GM20431 (cell line): ENCODE data around the gene PREX1.

Experiments
- in situ Hi-C: fragments of 300-500 bp; cut with MseI, MboI; formaldehyde crosslinking; loops from one replicate; pipeline ENCODE4 v1.15.0; 2020; ENCODE audit warnings: low sequenced_read_pairs; ENCODE audit not compliant: unreplicated experiment

The PREX1 gene

GRCh38 chr20:48633620-48634257, 194.1 kb downstream of the PREX1 start:
- in situ Hi-C loops = no loop called here

GRCh38 chr20:48632825-48633619, 194.8 kb downstream of the PREX1 start:
- in situ Hi-C loops = no loop called here

GRCh38 chr20:48632017-48632824, 195.6 kb downstream of the PREX1 start:
- in situ Hi-C loops = no loop called here

GRCh38 chr20:48631114-48632016, 196.4 kb downstream of the PREX1 start:
- in situ Hi-C loops = no loop called here

- in situ Hi-C loops = no loop called here
These were observed 197.3 kb downstream of the PREX1 start for GRCh38 chr20:48630342-48631075.

- in situ Hi-C loops = no loop called here
These were observed 197.9 kb downstream of the PREX1 start for GRCh38 chr20:48629960-48630315.

GRCh38 chr20:48629069-48629959, 198.5 kb downstream of the PREX1 start:
- in situ Hi-C loops = no loop called here

GRCh38 chr20:48627737-48628128, 200.1 kb downstream of the PREX1 start:
- in situ Hi-C loops = no loop called here

GRCh38 chr20:48626938-48627736, 200.7 kb downstream of the PREX1 start:
- in situ Hi-C loops = no loop called here

GRCh38 chr20:48626226-48626937, 201.4 kb downstream of the PREX1 start:
- in situ Hi-C loops = no loop called here

GRCh38 chr20:48625136-48625900, 202.5 kb downstream of the PREX1 start:
- in situ Hi-C loops = no loop called here

- in situ Hi-C loops = loop anchor here (25.0 kb wide), 1 partner anchor 937 kb away; no protein-coding TSS in a partner anchor
These were observed 203.3 kb downstream of the PREX1 start for GRCh38 chr20:48624315-48625020.

- in situ Hi-C loops = loop anchor here (25.0 kb wide), 1 partner anchor 937 kb away; no protein-coding TSS in a partner anchor
These were observed 203.9 kb downstream of the PREX1 start for GRCh38 chr20:48623906-48624265.

GRCh38 chr20:48623176-48623905, 204.5 kb downstream of the PREX1 start:
- in situ Hi-C loops = loop anchor here (25.0 kb wide), 1 partner anchor 936 kb away; no protein-coding TSS in a partner anchor

GRCh38 chr20:48622421-48622820, 205.4 kb downstream of the PREX1 start:
- in situ Hi-C loops = loop anchor here (25.0 kb wide), 1 partner anchor 935 kb away; no protein-coding TSS in a partner anchor
